Measurements from ENCODE around the gene PPEF1. TPM values are rescaled to one million over a fixed set of nuclear protein-coding genes. Genes with fewer than 3 reads are reported as not detected.

Gene PPEF1
- total and polyA plus RNA-seq, 2 of the 8 experiments (the other 6 are each of a cell fraction or from before 2014, with no cell fraction given): 0.08 to 0.30 TPM

DNA sequence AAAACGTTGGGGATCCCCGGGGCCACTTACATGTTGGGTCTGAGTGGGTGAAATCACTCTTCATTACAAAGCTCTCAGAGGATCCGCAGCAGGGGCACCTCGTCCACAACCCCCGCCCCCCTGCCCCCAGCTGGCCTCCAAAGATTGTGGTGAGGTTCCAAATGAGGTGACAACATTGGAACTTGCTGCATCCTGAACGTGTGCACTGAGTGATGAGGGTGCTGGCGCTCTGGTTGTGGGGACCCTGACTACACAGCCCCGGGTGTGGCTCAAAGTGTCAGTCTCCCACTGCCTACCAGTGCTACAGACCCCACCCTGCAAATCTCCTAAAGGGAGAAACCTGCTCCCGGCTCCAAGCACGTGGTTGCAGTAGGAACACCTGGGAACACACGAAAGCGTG, 164.5 kb downstream of the PPEF1 start:
- Histone ChIP-seq H4K8ac (ENCODE audit: extremely low read depth, insufficient read depth, low read length) (no peak overlapping the region), H3K27ac (ENCODE audit: low read depth, low read length) (no peak overlapping the region), H3K4me2 (ENCODE audit: insufficient read depth in 1 of 2, low read depth in 2 of 2, low read length in 2 of 2) (no peak overlapping the region), H3K79me1 (ENCODE audit: low read depth, low read length) (no peaks in the 10 kb centered on the region), H3K23me2 (ENCODE audit: low read depth, low read length) (no peaks in the 10 kb centered on the region), H4K5ac (ENCODE audit: insufficient read length, low read depth, low read length) (no peak overlapping the region), H2BK20ac (ENCODE audit: low read length) (no peak overlapping the region), H2BK120ac (replicated peaks; ENCODE audit: low read depth, low read length) (no peak overlapping the region), H2BK5ac (ENCODE audit: low read depth, low read length) (no peak overlapping the region), H3K27me3 (replicated peaks in 1 of 4; ENCODE audit: control insufficient read depth in 3 of 4, extremely low read depth in 1 of 4, insufficient read depth in 3 of 4, low read length in 3 of 4) (no peaks in the 10 kb centered on the region), H3K9ac (replicated peaks in 1 of 4; ENCODE audit: extremely low read depth in 1 of 4, low read depth in 3 of 4, low read length in 3 of 4) (no peak overlapping the region), H3K14ac (ENCODE audit: insufficient read length) (no peak overlapping the region), H3K4me1 (replicated peaks in 1 of 4; ENCODE audit: control insufficient read depth in 3 of 4, insufficient read depth in 4 of 4, low read length in 3 of 4) (no peaks in the 10 kb centered on the region; a peak in 1 of 7 replicates), H3K4me3 (ENCODE audit: extremely low read depth in 1 of 4, insufficient read depth in 2 of 4, low read depth in 3 of 4, low read length in 4 of 4) (no peak overlapping the region), H3K9me3 (ENCODE audit: insufficient read depth in 2 of 2, low read depth in 1 of 2, low read length in 1 of 2) (no peaks in the 10 kb centered on the region), H2AFZ (ENCODE audit: low read length) (no peak overlapping the region), H4K91ac (replicated peaks; ENCODE audit: insufficient read length, low read length) (no peak overlapping the region), H3K56ac (replicated peaks; ENCODE audit: insufficient read length, low read depth, low read length) (no peak overlapping the region), H2AK5ac (ENCODE audit: low read depth, low read length) (no peak overlapping the region), H3K36me3 (ENCODE audit: control insufficient read depth in 2 of 4, insufficient read depth in 4 of 4, low read length in 3 of 4) (no peaks in the 10 kb centered on the region), H3K23ac (ENCODE audit: insufficient read length) (no peak overlapping the region), H3K4ac (replicated peaks; ENCODE audit: insufficient read length, low read depth, low read length) (no peak overlapping the region), H3K18ac (ENCODE audit: extremely low read depth, low read length) (no peak overlapping the region), H2BK15ac (ENCODE audit: low read length) (no peak overlapping the region), H2BK12ac (ENCODE audit: low read depth, low read length) (no peak overlapping the region), H3K79me2 (ENCODE audit: control insufficient read depth in 1 of 2, insufficient read depth in 2 of 2, low read length in 2 of 2) (no peaks in the 10 kb centered on the region), H4K20me1 (replicated peaks in 1 of 2; ENCODE audit: control insufficient read depth in 1 of 2, insufficient read depth in 2 of 2, low read length in 2 of 2) (no peaks in the 10 kb centered on the region)
- TF ChIP-seq TBP (IDR thresholded peaks at IDR 0.05; ENCODE audit: low read depth, low read length): no peak
- DNase-seq (ENCODE audit: low read depth in 1 of 2, low spot score in 2 of 2) (no peak), FAIRE-seq (no peak)
- ChIA-PET CTCF (ENCODE audit: partially characterized antibody) (no interaction called here), POLR2A (ENCODE audit: partially characterized antibody) (no interaction called here)
- WGBS, 2 experiments (ENCODE audit: extremely low coverage in 1 of 2, insufficient coverage in 1 of 2, insufficient read length in 1 of 2, insufficient replicate concordance in 2 of 2, low coverage in 1 of 2, low lambda C conversion rate in 2 of 2, missing lambda C conversion rate in 1 of 2): 90% methylated on average over 7 of the region's 12 CpGs; no CpG with 5 or more reads in 1 of the 2 experiments

Measured in H1 (cell line).